Endothelial cell of umbilical vein (primary cell): ENCODE results near the gene FBXO3. TPM values are rescaled to one million over a fixed set of nuclear protein-coding genes. Genes with fewer than 3 reads are reported as not detected.

ENCODE experiments used
- BruUV-seq: library from RNA; stranded (reverse); fragments of 400-500 nt; replicated peaks from 2 replicates; lab custom pipeline; 2021; lab: Mats Ljungman, UMichigan
- CTCF ChIA-PET: fragments of 300-600, 350-600 bp; sonication (Branson Sonifier 250); formaldehyde crosslinking; loops from one replicate; lab custom pipeline; 2021; ENCODE audit warnings: antibody characterized with exemption, inconsistent platforms; lab: Charles Lee
- POLR2A ChIA-PET: fragments of 300-600, 350-600 bp; sonication (Branson Sonifier 250); formaldehyde crosslinking; loops from one replicate; lab custom pipeline; 2021; ENCODE audit warnings: antibody characterized with exemption, inconsistent platforms; lab: Charles Lee
- DNase-seq: peaks from one replicate; pipeline ENCODE4 v3.0.0-alpha.2; 2011; ENCODE audit warnings: low read depth, low spot score
- FAIRE-seq: peaks from 2 replicates; lab custom pipeline; 2011; peaks lifted over from hg19 to GRCh38; lab: Jason Lieb, UNC
- H2AFZ ChIP-seq: 2 replicates; pipeline ENCODE4 v1.6.0; 2012; ENCODE audit warnings: low read depth, low read length, control low read depth, inconsistent platforms
- H3K27ac ChIP-seq: 2 replicates; pipeline ENCODE4 v1.5.1; 2011; ENCODE audit warnings: low read depth, mild to moderate bottlenecking, control low read depth, low read length, moderate library complexity; ENCODE audit not compliant: insufficient read depth
- H3K27me3 ChIP-seq, 2 experiments: 2 replicates each; pipeline versions ENCODE4 v1.6.0 to v1.6.1; 2011; ENCODE audit warnings: low read length in 2 of 2, mixed read lengths in 1 of 2; ENCODE audit not compliant: control insufficient read depth in 2 of 2, insufficient read depth in 2 of 2
- H3K36me3 ChIP-seq, 2 experiments: 2 replicates in 1 of 2; 3 replicates in 1 of 2; pipeline ENCODE4 v1.5.1; 2011; ENCODE audit warnings: low read length in 2 of 2, mild to moderate bottlenecking in 1 of 2, moderate library complexity in 1 of 2; ENCODE audit not compliant: control insufficient read depth in 2 of 2, insufficient read depth in 2 of 2; ENCODE audit errors: extremely low read depth in 1 of 2
- H3K4me1 ChIP-seq: 3 replicates; pipeline ENCODE4 v1.5.1; 2011; ENCODE audit warnings: mild to moderate bottlenecking, low read length; ENCODE audit not compliant: control insufficient read depth, insufficient read depth; ENCODE audit errors: extremely low read depth
- H3K4me2 ChIP-seq: 2 replicates; pipeline ENCODE4 v1.6.1; 2011; ENCODE audit warnings: low read length, control low read depth, mixed read lengths; ENCODE audit not compliant: insufficient read depth
- H3K4me3 ChIP-seq, 3 experiments: fragments of 200-600 bp in 1 of 3; sonication (generic), shearing (Covaris generic) in 1 of 3; replicated peaks in 1 of 3; 2 replicates each; pipeline ENCODE4 v1.5.1; 2011 to 2016; ENCODE audit warnings: control low read depth in 3 of 3, low read length in 3 of 3, mild to moderate bottlenecking in 2 of 3, inconsistent platforms in 1 of 3, low read depth in 1 of 3, moderate library complexity in 1 of 3; ENCODE audit not compliant: insufficient read depth in 1 of 3
- H3K79me2 ChIP-seq: 2 replicates; pipeline ENCODE4 v1.6.0; 2012; ENCODE audit warnings: low read length, inconsistent platforms; ENCODE audit not compliant: control insufficient read depth, insufficient read depth
- H3K9ac ChIP-seq: replicated peaks from 2 replicates; pipeline ENCODE3; 2011; ENCODE audit warnings: low read length, control low read depth; ENCODE audit not compliant: insufficient read depth; ENCODE audit errors: extremely low read depth
- H3K9me1 ChIP-seq: replicated peaks from 3 replicates; pipeline ENCODE4 v1.6.0; 2011; ENCODE audit warnings: mild to moderate bottlenecking, low read length; ENCODE audit not compliant: control insufficient read depth, insufficient read depth; ENCODE audit errors: extremely low read depth
- H3K9me3 ChIP-seq: replicated peaks from 2 replicates; pipeline ENCODE4 v1.5.1; 2012; ENCODE audit warnings: low read length, inconsistent platforms; ENCODE audit not compliant: control insufficient read depth, insufficient read depth
- H4K20me1 ChIP-seq: replicated peaks from 2 replicates; pipeline ENCODE3; 2011; ENCODE audit warnings: mild to moderate bottlenecking, low read length; ENCODE audit not compliant: control insufficient read depth, insufficient read depth; ENCODE audit errors: extremely low read depth
- MYC ChIP-seq: IDR thresholded peaks from one replicate; pipeline ENCODE4 v1.6.1; 2011; ENCODE audit warnings: mild to moderate bottlenecking, low read depth, low read length
- POLR2A ChIP-seq: IDR thresholded peaks from 2 replicates; pipeline ENCODE4 v1.6.1; 2012; ENCODE audit warnings: low read depth, mild to moderate bottlenecking, control low read depth, low read length
- dilution Hi-C: fragments of 300-500 bp; cut with MboI; formaldehyde crosslinking; loops from one replicate; pipeline ENCODE4 v1.15.0; 2019; ENCODE audit warnings: low sequenced_read_pairs; ENCODE audit not compliant: extremely low pct_ligation_motif_present
- intact Hi-C: fragments of 100-400 bp; cut with micrococcal nuclease; formaldehyde crosslinking; loops from one replicate; pipeline ENCODE4 v1.10.0; 2022
- polyA plus RNA-seq, 4 experiments: library from polyadenylated mRNA; depleted of rRNA in 3 of 4; stranded (reverse) in 3 of 4; unstranded in 1 of 4; fragments of >200 nt; gene quantifications; 2 replicates each; pipeline versions ENCODE4 v1.2.1 to v1.2.3, GENCODE V29; 2011 to 2012; ENCODE audit warnings: missing spikeins in 1 of 4
- total RNA-seq: library from RNA; stranded (reverse); gene quantifications from 2 replicates; pipeline ENCODE4 v1.2.3, GENCODE V29; 2021

FBXO3 gene
- total and polyA plus RNA-seq, 2 donors (not counting 3 experiments of a cell fraction or from before 2014, with no cell fraction given) = 18.0 to 23.1 TPM

DNA sequence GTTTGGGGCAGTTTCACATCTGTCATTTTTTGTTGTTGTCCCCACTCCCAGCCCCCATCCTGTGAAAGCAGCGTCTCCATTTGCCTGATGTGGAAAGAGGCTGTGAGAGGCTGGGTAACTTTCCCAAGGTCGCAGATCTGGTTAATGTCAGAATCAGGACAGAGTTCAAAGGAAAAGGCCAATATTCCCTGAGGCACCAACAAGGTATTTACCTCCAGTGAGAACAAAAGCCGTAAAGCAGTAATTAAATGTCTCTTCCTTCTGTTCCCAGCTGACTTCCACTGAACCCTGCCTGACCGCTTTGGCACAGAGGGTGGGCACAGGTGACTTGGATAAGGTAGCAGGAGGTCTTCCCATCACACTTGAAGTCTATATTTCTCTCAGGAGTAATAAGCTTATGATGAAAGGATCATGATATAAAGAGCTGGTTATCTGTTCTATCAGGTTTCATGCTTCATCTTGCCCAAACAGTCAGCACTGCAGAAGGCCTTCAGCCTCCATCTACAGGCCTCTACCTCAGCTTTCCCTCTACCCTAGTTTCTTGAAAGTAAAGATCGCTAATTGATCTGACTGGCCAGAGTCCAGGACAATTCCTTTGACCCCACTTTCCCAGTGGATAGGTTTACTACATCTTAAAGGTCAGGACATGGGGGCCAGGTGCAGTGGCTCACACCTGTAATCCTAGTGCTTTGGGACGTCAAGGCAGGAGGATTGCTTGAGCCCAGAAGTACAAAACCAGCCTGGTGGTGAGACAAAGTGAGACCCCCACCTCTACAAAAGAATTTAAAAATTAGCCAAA is 83.1 kb downstream of the FBXO3 start:
- Histone ChIP-seq H3K4me2 (peak overlapping the region; percentile 44), H3K4me3 (no peak overlapping the region), H2AFZ (no peak overlapping the region), H3K27me3 (no peaks in the 10 kb centered on the region), H3K4me1 (peaks cover 69% of the 10 kb centered on the region), H3K9ac (peak overlapping the region; percentile 93), H3K36me3 (no peaks in the 10 kb centered on the region), H3K9me1 (no peaks in the 10 kb centered on the region), H4K20me1 (no peaks in the 10 kb centered on the region), H3K9me3 (no peaks in the 10 kb centered on the region), H3K27ac (peak overlapping the region; percentile 91), H3K79me2 (no peaks in the 10 kb centered on the region)
- CTCF ChIA-PET = interaction anchor here (0.9 to 12.5 kb wide), 16 partner anchors 11 to 530 kb away, joined by 3 to 171 read pairs (median 5); partner anchors contain the start of genes C11orf91, CD59 and CSTF3
- POLR2A ChIA-PET = interaction anchor here (0.6 to 4.5 kb wide), 5 partner anchors 10 to 349 kb away, joined by 3 to 73 read pairs (median 4); partner anchors contain the start of gene C11orf91
- DNase-seq (no peak), FAIRE-seq (no peak)
- BruUV-seq = no TSS peak
- dilution Hi-C loops = no loop called here
- intact Hi-C loops = loop anchor here (2.0 kb wide), 2 partner anchors 44 to 432 kb away; no protein-coding TSS in a partner anchor
- TF ChIP-seq MYC (no peak), POLR2A (peak; percentile 28)

Other genes starting within 250 kb of the FBXO3 start
- 1.4 and 2.1 TPM in 2 replicates for gene C11orf91, start 73.7 kb downstream of the FBXO3 start, total RNA-seq
- 0.21 and 0.94 TPM in 2 replicates for gene C11orf91, start 73.7 kb downstream of the FBXO3 start, polyA plus RNA-seq
- gene CD59, start 38.1 kb downstream of the FBXO3 start, total RNA-seq = 1,084 and 1,141 TPM in 2 replicates
- 898 and 992 TPM in 2 replicates for gene CD59, start 38.1 kb downstream of the FBXO3 start, polyA plus RNA-seq
- gene LMO2, start 117.6 kb upstream of the FBXO3 start, total RNA-seq = 62.4 and 66.8 TPM in 2 replicates
- gene LMO2, start 117.6 kb upstream of the FBXO3 start, polyA plus RNA-seq = 44.6 and 60.4 TPM in 2 replicates